GM12872 (cell line): ENCODE measurements around the gene COX6A2.
A peak's percentile ranks its signal among the peaks of the same experiment; 100 is the strongest.

Source experiments
- TF ChIP-seq, protein P1 (sequence below): IDR thresholded peaks from 3 replicates; pipeline ENCODE4 v1.5.1; 2011; ENCODE audit warnings: low read depth, mild to moderate bottlenecking, low read length, moderate library complexity; ENCODE audit not compliant: insufficient read depth

Gene COX6A2

GRCh38 chr16:31459687-31460581 lies 31.8 kb upstream of the COX6A2 start:
- TF ChIP-seq, protein P1, sequence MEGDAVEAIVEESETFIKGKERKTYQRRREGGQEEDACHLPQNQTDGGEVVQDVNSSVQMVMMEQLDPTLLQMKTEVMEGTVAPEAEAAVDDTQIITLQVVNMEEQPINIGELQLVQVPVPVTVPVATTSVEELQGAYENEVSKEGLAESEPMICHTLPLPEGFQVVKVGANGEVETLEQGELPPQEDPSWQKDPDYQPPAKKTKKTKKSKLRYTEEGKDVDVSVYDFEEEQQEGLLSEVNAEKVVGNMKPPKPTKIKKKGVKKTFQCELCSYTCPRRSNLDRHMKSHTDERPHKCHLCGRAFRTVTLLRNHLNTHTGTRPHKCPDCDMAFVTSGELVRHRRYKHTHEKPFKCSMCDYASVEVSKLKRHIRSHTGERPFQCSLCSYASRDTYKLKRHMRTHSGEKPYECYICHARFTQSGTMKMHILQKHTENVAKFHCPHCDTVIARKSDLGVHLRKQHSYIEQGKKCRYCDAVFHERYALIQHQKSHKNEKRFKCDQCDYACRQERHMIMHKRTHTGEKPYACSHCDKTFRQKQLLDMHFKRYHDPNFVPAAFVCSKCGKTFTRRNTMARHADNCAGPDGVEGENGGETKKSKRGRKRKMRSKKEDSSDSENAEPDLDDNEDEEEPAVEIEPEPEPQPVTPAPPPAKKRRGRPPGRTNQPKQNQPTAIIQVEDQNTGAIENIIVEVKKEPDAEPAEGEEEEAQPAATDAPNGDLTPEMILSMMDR = no peak

DNA sequence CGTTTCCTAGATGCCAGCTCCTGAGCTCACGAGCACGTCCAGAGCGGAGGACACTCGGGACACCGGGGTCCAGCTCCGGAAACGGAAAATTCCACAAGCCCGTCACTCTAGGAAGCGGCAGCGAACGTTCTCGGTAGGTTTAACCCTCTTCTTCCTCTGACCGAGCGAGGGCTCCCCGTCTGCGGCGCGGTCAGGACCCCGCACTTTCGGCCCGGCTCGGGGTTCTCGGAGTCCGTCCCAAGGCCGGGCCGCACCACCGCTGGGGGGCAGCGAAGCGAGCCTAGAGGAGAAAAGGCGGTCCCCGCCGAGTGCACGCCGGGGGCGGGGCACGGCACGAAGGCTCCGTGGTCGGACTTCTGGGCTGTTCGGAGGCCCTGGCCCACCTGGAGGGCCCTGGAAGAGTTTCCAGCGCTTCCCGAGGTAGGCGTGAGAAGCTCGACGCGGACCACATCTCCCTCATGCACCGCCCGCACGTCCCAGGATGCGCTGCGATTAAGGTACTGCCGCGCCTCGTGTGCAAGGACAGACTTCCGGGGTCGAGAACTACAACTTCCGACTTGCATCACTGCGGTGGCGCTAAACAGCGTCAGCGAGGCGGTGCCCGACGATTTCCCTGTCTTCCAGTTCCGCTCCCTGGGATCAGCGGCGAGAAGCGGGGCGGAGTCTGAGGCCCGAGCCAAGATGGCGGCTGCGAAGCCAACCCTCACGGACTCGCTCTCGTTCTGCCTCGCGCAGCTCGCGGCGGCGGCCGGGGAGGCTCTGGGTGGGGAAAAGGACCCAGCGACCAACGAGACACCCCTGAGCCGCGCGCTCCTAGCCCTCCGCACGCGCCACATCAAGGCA lies 30.9 kb upstream of the COX6A2 start, which contains the start of gene ARMC5:
TSS of gene ARMC5 (plus strand) at position 658 of the 843 bp plus-strand sequence. CDS start at position 682, 24 bp downstream.
- TF ChIP-seq, protein P1 = peak; percentile 63

DNA sequence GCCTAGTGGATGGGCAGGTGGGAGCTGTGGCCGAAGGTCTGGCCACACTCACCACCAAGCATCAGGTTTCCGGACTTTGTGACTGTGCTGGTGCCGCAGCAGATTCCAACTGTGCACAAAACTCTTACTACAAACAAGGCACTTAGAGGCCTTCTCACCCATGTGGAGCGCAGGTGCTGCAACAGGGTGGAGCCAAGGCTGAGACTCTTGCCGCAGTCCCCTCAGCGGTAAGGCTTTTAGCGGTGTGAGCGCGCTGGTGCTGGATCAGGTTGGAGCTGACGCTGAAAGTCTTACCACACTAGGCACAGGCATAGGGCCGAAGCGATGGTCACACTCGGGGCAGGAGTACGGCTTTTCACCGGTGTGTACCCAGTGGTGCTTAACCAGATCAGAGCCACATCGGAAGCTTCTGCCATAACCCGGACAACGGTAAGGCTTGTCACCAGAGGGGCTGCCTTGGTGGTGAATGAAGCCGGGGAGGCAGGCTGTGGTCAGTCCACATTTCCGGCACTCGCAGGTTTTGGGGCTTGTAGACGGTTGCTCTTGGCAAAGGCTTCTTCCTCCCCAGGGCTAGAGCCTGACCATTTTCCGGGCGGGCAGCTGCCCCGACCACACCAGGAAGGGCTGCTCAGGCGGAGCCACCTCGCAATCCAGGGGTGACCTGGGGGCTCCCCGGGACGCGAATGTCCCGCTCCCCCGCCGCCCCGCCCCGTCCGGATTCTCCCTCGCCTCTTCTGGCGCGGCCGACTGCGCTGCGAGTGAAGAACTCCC lies 30.1 kb upstream of the COX6A2 start:
- TF ChIP-seq, protein P1 = peak; percentile 58

DNA sequence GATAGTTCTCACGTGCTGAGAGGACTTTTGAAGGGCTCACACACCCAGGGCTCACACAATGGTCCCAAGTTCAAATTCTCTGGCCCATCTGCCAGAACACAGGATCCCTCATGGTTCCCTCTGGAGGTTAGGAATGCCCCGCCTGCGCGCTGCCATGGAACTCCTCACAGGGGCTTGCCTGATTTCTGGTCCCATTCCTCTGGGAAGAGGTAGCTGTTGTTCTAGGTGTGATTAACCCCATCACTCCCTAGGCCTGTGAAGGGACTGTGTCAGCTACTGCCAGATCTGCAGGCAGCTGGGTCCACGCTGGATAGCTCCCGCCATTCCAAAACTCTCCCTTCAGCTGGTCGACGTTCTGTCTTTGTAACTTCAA lies 28.8 kb upstream of the COX6A2 start:
- TF ChIP-seq, protein P1 = no peak

DNA sequence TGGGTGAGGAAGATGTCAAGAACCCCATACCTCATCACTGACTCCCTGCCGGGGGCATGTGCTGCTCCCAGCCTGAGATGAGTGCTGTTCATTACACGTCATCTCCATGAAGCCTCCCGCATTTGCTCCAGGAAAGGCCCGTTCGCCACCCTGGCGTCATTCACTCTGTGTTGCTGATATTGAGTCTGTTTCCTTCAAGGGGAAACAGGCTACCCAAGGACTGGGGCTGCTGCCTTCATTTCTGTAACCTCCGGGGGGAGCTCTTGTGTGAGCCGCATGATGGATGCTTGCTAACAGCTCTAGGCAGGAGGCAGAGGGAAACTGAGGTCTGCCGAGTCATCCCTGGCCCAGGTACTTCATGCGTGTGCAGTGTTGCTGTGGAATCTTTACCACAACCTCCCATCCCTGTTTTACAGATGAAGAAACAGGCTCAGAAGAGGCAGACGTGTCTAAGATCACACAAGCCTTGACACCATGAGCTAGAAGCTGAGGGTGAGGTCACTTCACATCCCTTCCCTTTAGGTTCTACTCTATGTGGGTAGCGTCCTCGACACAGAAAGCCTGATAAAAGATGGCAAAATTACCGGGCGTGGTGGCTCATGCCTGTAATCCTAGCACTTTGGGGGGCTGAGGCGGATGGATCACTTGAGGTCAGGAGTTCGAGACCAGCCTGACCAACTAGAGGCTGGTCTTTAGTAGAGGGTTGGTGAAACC lies 27.6 kb upstream of the COX6A2 start:
- TF ChIP-seq, protein P1 = peak; percentile 48

DNA sequence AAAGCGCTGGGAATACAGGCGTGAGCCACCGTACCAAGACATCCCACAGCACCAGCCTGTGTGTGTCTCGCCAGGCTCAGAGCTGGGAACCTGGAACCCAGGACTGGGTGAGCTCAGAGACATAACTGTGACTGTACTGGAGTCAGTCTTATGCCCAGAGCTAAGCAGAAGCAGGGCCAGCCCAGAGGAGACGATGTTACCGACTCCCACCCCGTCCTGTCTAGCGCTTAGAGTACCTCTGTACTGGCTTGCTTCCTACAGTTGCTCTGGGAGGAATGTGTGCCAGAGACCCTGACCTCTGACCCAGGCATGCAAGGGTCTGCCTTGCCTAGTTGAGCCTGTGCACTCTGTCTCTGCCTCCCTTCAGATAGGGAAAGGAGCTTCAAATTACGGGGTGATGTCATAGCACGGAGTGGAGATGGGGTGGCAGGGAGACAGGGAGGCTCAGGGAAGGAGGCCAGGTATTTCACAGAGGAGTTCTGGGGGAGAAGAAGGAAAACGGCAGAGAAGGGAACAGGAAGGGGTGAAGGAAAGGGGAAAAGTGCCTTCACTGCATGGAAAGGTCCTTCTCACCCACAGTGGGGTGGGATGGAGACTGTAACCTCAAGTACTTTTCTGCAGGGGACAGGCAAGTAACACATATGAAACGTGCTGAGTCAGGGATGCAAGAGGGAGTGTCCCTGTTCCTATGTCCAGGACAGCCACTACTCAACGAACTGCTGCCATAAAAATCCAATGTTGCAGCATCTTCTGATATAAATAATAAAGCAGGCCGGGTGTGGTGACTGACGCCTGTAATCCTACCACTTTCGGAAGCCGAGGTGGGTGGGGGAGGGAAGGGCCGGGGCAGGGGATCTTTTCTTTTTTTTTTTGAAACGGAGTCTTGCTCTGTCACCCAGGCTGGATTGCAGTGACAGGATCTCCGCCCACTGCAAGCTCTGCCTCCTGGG lies 25.4 kb upstream of the COX6A2 start:
- TF ChIP-seq, protein P1 = no peak
